ENCODE measurements around the gene ZGLP1.

The ZGLP1 gene

GRCh38 chr19:10278935-10279334, 30.7 kb downstream of the ZGLP1 start:
- CTCF ChIA-PET: interaction anchor here (1.4 to 3.7 kb wide), 4 partner anchors 9 to 112 kb away, joined by 4 to 41 read pairs (median 12); partner anchors contain the start of genes ICAM1 and ICAM5
- no peak overlapping the region for H3K4me3 ChIP-seq (ENCODE audit: control insufficient read depth in 1 of 7, extremely low read depth in 1 of 7, insufficient read depth in 4 of 7, low read depth in 2 of 7, low read length in 6 of 7)
- H3K9me3 ChIP-seq (ENCODE audit: control extremely low read depth in 1 of 5, control insufficient read depth in 4 of 5, insufficient read depth in 2 of 5, low read depth in 1 of 5, low read length in 4 of 5): no peaks in the 10 kb centered on the region
- no peak overlapping the region for H3K27ac ChIP-seq (ENCODE audit: insufficient read depth in 1 of 2, low read depth in 1 of 2, low read length in 2 of 2, poor library complexity in 1 of 2, severe bottlenecking in 2 of 2)
- H3K36me3 ChIP-seq (ENCODE audit: control insufficient read depth in 4 of 4, insufficient read depth in 4 of 4, low read length in 3 of 4): peaks cover 0 to 15% (median 4%) of the 10 kb centered on the region in 4 experiments
- DNase-seq: no peak
- no peaks in the 10 kb centered on the region for H3K27me3 ChIP-seq (replicated peaks in 2 of 5; ENCODE audit: control insufficient read depth in 4 of 5, insufficient read depth in 5 of 5, low read length in 4 of 5)
- peaks cover 5 to 13% (median 12%) of the 10 kb centered on the region in 4 experiments for H3K4me1 ChIP-seq (ENCODE audit: control extremely low read depth in 1 of 4, control insufficient read depth in 4 of 4, insufficient read depth in 4 of 4, low read length in 3 of 4)
- 100% methylated on average over 1 of the region's 1 CpG for WGBS (ENCODE audit: insufficient coverage)
- POLR2A ChIA-PET: interaction anchor here (1.1 to 3.3 kb wide), 3 partner anchors 8 to 27 kb away, joined by 3 to 25 read pairs (median 7); partner anchors contain the start of genes ICAM1 and ICAM5

GRCh38 chr19:10277795-10278589, 31.6 kb downstream of the ZGLP1 start:
- H3K36me3 ChIP-seq (ENCODE audit: control insufficient read depth in 4 of 4, insufficient read depth in 4 of 4, low read length in 3 of 4): peaks cover 0 to 8% (median 2%) of the 10 kb centered on the region in 4 experiments
- no peak for DNase-seq
- no peaks in the 10 kb centered on the region for H3K27me3 ChIP-seq (replicated peaks in 2 of 5; ENCODE audit: control insufficient read depth in 4 of 5, insufficient read depth in 5 of 5, low read length in 4 of 5)
- no peak overlapping the region for H3K27ac ChIP-seq (ENCODE audit: insufficient read depth in 1 of 2, low read depth in 1 of 2, low read length in 2 of 2, poor library complexity in 1 of 2, severe bottlenecking in 2 of 2)
- POLR2A ChIA-PET: interaction anchor here (0.8 to 1.1 kb wide), 2 partner anchors 10 to 28 kb away, joined by 3 to 4 read pairs; no protein-coding TSS in a partner anchor
- no peak overlapping the region for H3K4me3 ChIP-seq (ENCODE audit: control insufficient read depth in 1 of 7, extremely low read depth in 1 of 7, insufficient read depth in 4 of 7, low read depth in 2 of 7, low read length in 6 of 7)
- H3K9me3 ChIP-seq (ENCODE audit: control extremely low read depth in 1 of 5, control insufficient read depth in 4 of 5, insufficient read depth in 2 of 5, low read depth in 1 of 5, low read length in 4 of 5): no peaks in the 10 kb centered on the region
- CTCF ChIA-PET: interaction anchor here (1.2 to 3.7 kb wide), 2 partner anchors 11 to 19 kb away, joined by 4 to 20 read pairs; partner anchors contain the start of gene ICAM5
- 96% methylated on average over 7 of the region's 9 CpGs for WGBS (ENCODE audit: insufficient coverage)
- peaks cover 5 to 13% (median 12%) of the 10 kb centered on the region in 4 experiments for H3K4me1 ChIP-seq (ENCODE audit: control extremely low read depth in 1 of 4, control insufficient read depth in 4 of 4, insufficient read depth in 4 of 4, low read length in 3 of 4)

- DNase-seq: no peak
- Histone ChIP-seq H3K27ac (ENCODE audit: insufficient read depth in 1 of 2, low read depth in 1 of 2, low read length in 2 of 2, poor library complexity in 1 of 2, severe bottlenecking in 2 of 2) (no peak overlapping the region), H3K9me3 (ENCODE audit: control extremely low read depth in 1 of 5, control insufficient read depth in 4 of 5, insufficient read depth in 2 of 5, low read depth in 1 of 5, low read length in 4 of 5) (no peaks in the 10 kb centered on the region), H3K4me3 (ENCODE audit: control insufficient read depth in 1 of 7, extremely low read depth in 1 of 7, insufficient read depth in 4 of 7, low read depth in 2 of 7, low read length in 6 of 7) (no peak overlapping the region), H3K27me3 (replicated peaks in 2 of 5; ENCODE audit: control insufficient read depth in 4 of 5, insufficient read depth in 5 of 5, low read length in 4 of 5) (no peaks in the 10 kb centered on the region), H3K4me1 (ENCODE audit: control extremely low read depth in 1 of 4, control insufficient read depth in 4 of 4, insufficient read depth in 4 of 4, low read length in 3 of 4) (peaks cover 0 to 31% (median 30%) of the 10 kb centered on the region in 4 experiments), H3K36me3 (ENCODE audit: control insufficient read depth in 4 of 4, insufficient read depth in 4 of 4, low read length in 3 of 4) (peaks cover 0 to 8% (median 2%) of the 10 kb centered on the region in 4 experiments)
- CTCF ChIA-PET: interaction anchor here (1.1 to 1.4 kb wide), 2 partner anchors 13 to 25 kb away, joined by 4 to 6 read pairs; no protein-coding TSS in a partner anchor
- POLR2A ChIA-PET: interaction anchor here (1.1 kb wide), 1 partner anchor 15 kb away, joined by 7 read pairs; the partner anchor contains the start of gene ICAM5
- 99% methylated on average over 10 of the region's 10 CpGs for WGBS (ENCODE audit: insufficient coverage)
Measured at GRCh38 chr19:10274589-10274988, 35.0 kb downstream of the ZGLP1 start.

- 33% methylated on average over 10 of the region's 12 CpGs for WGBS (ENCODE audit: insufficient coverage)
- Histone ChIP-seq H3K27ac (ENCODE audit: insufficient read depth in 1 of 2, low read depth in 1 of 2, low read length in 2 of 2, poor library complexity in 1 of 2, severe bottlenecking in 2 of 2) (peak overlapping the region in 1 of 2 experiments; percentile 83), H3K27me3 (replicated peaks in 2 of 5; ENCODE audit: control insufficient read depth in 4 of 5, insufficient read depth in 5 of 5, low read length in 4 of 5) (no peaks in the 10 kb centered on the region), H3K36me3 (ENCODE audit: control insufficient read depth in 4 of 4, insufficient read depth in 4 of 4, low read length in 3 of 4) (peaks cover 0 to 8% (median 2%) of the 10 kb centered on the region in 4 experiments), H3K4me3 (ENCODE audit: control insufficient read depth in 1 of 7, extremely low read depth in 1 of 7, insufficient read depth in 4 of 7, low read depth in 2 of 7, low read length in 6 of 7) (peak overlapping the region in 3 of 7 experiments; percentile 61 to 73 (median 68)), H3K4me1 (ENCODE audit: control extremely low read depth in 1 of 4, control insufficient read depth in 4 of 4, insufficient read depth in 4 of 4, low read length in 3 of 4) (peaks cover 0 to 35% (median 28%) of the 10 kb centered on the region in 4 experiments), H3K9me3 (ENCODE audit: control extremely low read depth in 1 of 5, control insufficient read depth in 4 of 5, insufficient read depth in 2 of 5, low read depth in 1 of 5, low read length in 4 of 5) (no peaks in the 10 kb centered on the region)
- POLR2A ChIA-PET: interaction anchor here (0.6 to 4.0 kb wide), 11 partner anchors 9 to 288 kb away, joined by 3 to 60 read pairs (median 6); partner anchors contain the start of genes ICAM4, ICAM5 and TYK2
- DNase-seq: peak; percentile 54 to 91 (median 90)
- CTCF ChIA-PET: interaction anchor here (1.1 to 20.1 kb wide), 9 partner anchors 9 to 118 kb away, joined by 3 to 542 read pairs (median 16); partner anchors contain the start of genes ICAM4, ICAM5 and TYK2
Measured at GRCh38 chr19:10271543-10272086, 38.0 kb downstream of the ZGLP1 start.

- H3K27me3 ChIP-seq (replicated peaks in 2 of 5; ENCODE audit: control insufficient read depth in 4 of 5, insufficient read depth in 5 of 5, low read length in 4 of 5): no peaks in the 10 kb centered on the region
- peaks cover 0 to 8% (median 2%) of the 10 kb centered on the region in 4 experiments for H3K36me3 ChIP-seq (ENCODE audit: control insufficient read depth in 4 of 4, insufficient read depth in 4 of 4, low read length in 3 of 4)
- peak within 1 kb of the TSS; percentile 8 to 73 (median 61) for H3K4me3 ChIP-seq (ENCODE audit: control insufficient read depth in 1 of 7, extremely low read depth in 1 of 7, insufficient read depth in 4 of 7, low read depth in 2 of 7, low read length in 6 of 7)
- ChIA-PET CTCF (interaction anchor here (1.0 to 20.1 kb wide), 18 partner anchors 9 to 339 kb away, joined by 3 to 542 read pairs (median 6); partner anchors contain the start of genes CDC37, ICAM4, ICAM5 and TYK2), POLR2A (interaction anchor here (0.5 to 4.0 kb wide), 15 partner anchors 9 to 166 kb away, joined by 3 to 60 read pairs (median 6); partner anchors contain the start of genes ICAM4, ICAM5 and TYK2)
- no peaks in the 10 kb centered on the region for H3K9me3 ChIP-seq (ENCODE audit: control extremely low read depth in 1 of 5, control insufficient read depth in 4 of 5, insufficient read depth in 2 of 5, low read depth in 1 of 5, low read length in 4 of 5)
- H3K27ac ChIP-seq (ENCODE audit: insufficient read depth in 1 of 2, low read depth in 1 of 2, low read length in 2 of 2, poor library complexity in 1 of 2, severe bottlenecking in 2 of 2): peak within 1 kb of the TSS; percentile 46 to 83
- peak; percentile 70 to 88 (median 83) for DNase-seq
- under 1% methylated on average over 51 of the region's 51 CpGs for WGBS (ENCODE audit: insufficient coverage)
- H3K4me1 ChIP-seq (ENCODE audit: control extremely low read depth in 1 of 4, control insufficient read depth in 4 of 4, insufficient read depth in 4 of 4, low read length in 3 of 4): peaks cover 0 to 35% (median 28%) of the 10 kb centered on the region in 4 experiments
Measured at GRCh38 chr19:10270616-10271394, 38.8 kb downstream of the ZGLP1 start, which contains the start of gene ICAM1. TSS of gene ICAM1 (plus strand) at chr19:10271120. CDS start at chr19:10271160, 40 bp downstream.

- no peaks in the 10 kb centered on the region for H3K27me3 ChIP-seq (replicated peaks in 2 of 5; ENCODE audit: control insufficient read depth in 4 of 5, insufficient read depth in 5 of 5, low read length in 4 of 5)
- H3K27ac ChIP-seq (ENCODE audit: insufficient read depth in 1 of 2, low read depth in 1 of 2, low read length in 2 of 2, poor library complexity in 1 of 2, severe bottlenecking in 2 of 2): peak overlapping the region; percentile 46 to 83
- peaks cover 0 to 35% (median 28%) of the 10 kb centered on the region in 4 experiments for H3K4me1 ChIP-seq (ENCODE audit: control extremely low read depth in 1 of 4, control insufficient read depth in 4 of 4, insufficient read depth in 4 of 4, low read length in 3 of 4)
- peak; percentile 89 to 95 (median 94) for DNase-seq
- POLR2A ChIA-PET: interaction anchor here (0.6 to 4.0 kb wide), 12 partner anchors 9 to 166 kb away, joined by 4 to 60 read pairs (median 8); partner anchors contain the start of genes ICAM4, ICAM5 and TYK2
- CTCF ChIA-PET: interaction anchor here (1.0 to 20.1 kb wide), 17 partner anchors 10 to 339 kb away, joined by 3 to 542 read pairs (median 6); partner anchors contain the start of genes CDC37, ICAM4, ICAM5 and TYK2
- H3K36me3 ChIP-seq (ENCODE audit: control insufficient read depth in 4 of 4, insufficient read depth in 4 of 4, low read length in 3 of 4): peaks cover 0 to 6% (median 2%) of the 10 kb centered on the region in 4 experiments
- peak overlapping the region; percentile 8 to 73 (median 61) for H3K4me3 ChIP-seq (ENCODE audit: control insufficient read depth in 1 of 7, extremely low read depth in 1 of 7, insufficient read depth in 4 of 7, low read depth in 2 of 7, low read length in 6 of 7)
- 1% methylated on average over 29 of the region's 37 CpGs for WGBS (ENCODE audit: insufficient coverage)
- H3K9me3 ChIP-seq (ENCODE audit: control extremely low read depth in 1 of 5, control insufficient read depth in 4 of 5, insufficient read depth in 2 of 5, low read depth in 1 of 5, low read length in 4 of 5): no peaks in the 10 kb centered on the region
Measured at GRCh38 chr19:10270180-10270615, 39.4 kb downstream of the ZGLP1 start.

All from common myeloid progenitor, CD34-positive (primary cell).